Epithelial cell of prostate (primary cell): ENCODE results near the gene LCOR.
"Not testable (repeated sequence)": the region's sequence is repeated elsewhere in the genome, so short reads cannot be mapped to it uniquely, and the experiment has no call there.

Experiments
- DNase-seq: peaks from one replicate; pipeline ENCODE4 v3.0.0-alpha.2; 2011; ENCODE audit warnings: low read depth, low spot score
- H3K27ac ChIP-seq: fragments of 450-650 bp; 2 replicates; pipeline ENCODE4 v1.5.1; 2017; ENCODE audit warnings: mild to moderate bottlenecking

The LCOR gene

GRCh38 chr10:96831867-96832720 is at the start of gene LCOR:
LCOR (plus strand) TSS chr10:96832298; CDS start chr10:96949058, 116,760 bp downstream.
- H3K27ac ChIP-seq = peak within 1 kb of the TSS; percentile 90
- no peak for DNase-seq

- no peak for DNase-seq
- H3K27ac ChIP-seq = no peak overlapping the region
Observed at GRCh38 chr10:96784253-96784652, 47.8 kb upstream of the LCOR start.

GRCh38 chr10:96789571-96790108 is 42.5 kb upstream of the LCOR start:
- no peak for DNase-seq
- no peak overlapping the region for H3K27ac ChIP-seq

GRCh38 chr10:96791902-96792301 is 40.2 kb upstream of the LCOR start:
- H3K27ac ChIP-seq = no peak overlapping the region
- DNase-seq = no peak

GRCh38 chr10:96794836-96795733 is 37.0 kb upstream of the LCOR start:
- no peak for DNase-seq
- no peak overlapping the region for H3K27ac ChIP-seq

- no peak overlapping the region for H3K27ac ChIP-seq
- DNase-seq = no peak
Observed at GRCh38 chr10:96797485-96797884, 34.6 kb upstream of the LCOR start.

GRCh38 chr10:96803288-96803664 is 28.8 kb upstream of the LCOR start:
- no peak overlapping the region for H3K27ac ChIP-seq
- DNase-seq = no peak

GRCh38 chr10:96814264-96814663 is 17.8 kb upstream of the LCOR start:
- peak overlapping the region; percentile 34 for H3K27ac ChIP-seq
- DNase-seq = no peak

GRCh38 chr10:96818971-96819370 is 13.1 kb upstream of the LCOR start:
- not testable (repeated sequence) for DNase-seq, H3K27ac ChIP-seq

- DNase-seq = no peak
- no peak overlapping the region for H3K27ac ChIP-seq
Observed at GRCh38 chr10:96820765-96821164, 11.3 kb upstream of the LCOR start.

GRCh38 chr10:96826438-96826837 is 5.7 kb upstream of the LCOR start:
- no peak overlapping the region for H3K27ac ChIP-seq
- DNase-seq = no peak

GRCh38 chr10:96828609-96829008 is 3.5 kb upstream of the LCOR start:
- no peak overlapping the region for H3K27ac ChIP-seq
- DNase-seq = no peak

GRCh38 chr10:96829029-96829773 is 2.9 kb upstream of the LCOR start:
- DNase-seq = no peak
- no peak overlapping the region for H3K27ac ChIP-seq

GRCh38 chr10:96830511-96831199 is 1.4 kb upstream of the LCOR start:
- H3K27ac ChIP-seq = peak overlapping the region; percentile 90

GRCh38 chr10:96831200-96831866 is 765 bp upstream of the LCOR start:
- H3K27ac ChIP-seq = peak overlapping the region; percentile 90
- DNase-seq = no peak

More at GRCh38 chr10:96830511-96831199, 1.4 kb upstream of the LCOR start:
- DNase-seq = no peak

- DNase-seq = no peak
- peak overlapping the region; percentile 90 for H3K27ac ChIP-seq
Observed at GRCh38 chr10:96832721-96833219, 672 bp downstream of the LCOR start.

- peak overlapping the region; percentile 90 for H3K27ac ChIP-seq
- DNase-seq = no peak
Observed at GRCh38 chr10:96833220-96834001, 1.3 kb downstream of the LCOR start.

- peak overlapping the region; percentile 90 for H3K27ac ChIP-seq
- no peak for DNase-seq
Observed at GRCh38 chr10:96834120-96834519, 2.0 kb downstream of the LCOR start.
